CD4-positive, alpha-beta T cell treated with Interleukin-2 at 100 ng/mL for 4 hours (primary cell): Measurements from ENCODE around the gene PAX8.

Source experiments
- DNase-seq: peaks from one replicate; pipeline ENCODE4 v3.0.0-alpha.2; 2020; ENCODE audit warnings: low spot score

Gene PAX8

DNA sequence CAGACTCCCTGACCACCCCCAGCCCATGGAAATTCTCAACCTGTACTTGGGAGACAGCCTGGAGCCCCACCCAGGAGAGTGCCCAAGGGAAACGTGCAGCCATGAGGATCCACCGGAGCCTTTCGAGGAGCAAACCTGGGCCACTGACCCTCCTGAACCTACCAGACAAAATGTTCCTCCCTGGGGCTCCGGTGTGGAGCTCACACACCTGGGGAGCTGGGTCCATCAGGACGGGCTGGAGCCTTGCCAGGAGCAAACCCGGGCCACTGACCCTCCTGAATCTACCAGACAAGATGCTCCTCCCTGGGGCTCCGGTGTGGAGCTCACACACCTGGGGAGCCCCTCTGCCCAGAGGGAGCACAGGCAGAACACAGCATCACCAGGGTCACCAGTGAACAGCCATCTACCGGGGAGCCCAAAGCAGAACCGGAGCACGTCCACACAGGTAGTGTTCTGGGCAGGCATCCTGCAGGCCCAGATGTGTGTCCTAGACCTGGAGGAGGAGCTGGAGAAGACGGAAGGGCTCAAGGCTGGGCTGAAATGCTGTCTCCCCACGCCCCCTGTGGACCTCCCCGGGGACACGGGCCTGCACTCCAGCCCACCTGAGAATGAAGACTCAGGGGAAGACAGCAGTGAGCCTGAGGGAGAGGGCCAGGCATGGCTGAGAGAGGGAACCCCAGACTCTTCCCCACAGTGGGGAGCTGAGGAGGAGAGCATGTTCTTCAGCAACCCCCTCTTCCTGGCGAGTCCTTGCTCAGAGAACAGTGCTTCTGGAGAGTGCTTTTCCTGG, 96.1 kb downstream of the PAX8 start:
- DNase-seq: no peak

- no peak for DNase-seq
Observed at GRCh38 chr2:113181258-113182051, 97.3 kb downstream of the PAX8 start.

DNA sequence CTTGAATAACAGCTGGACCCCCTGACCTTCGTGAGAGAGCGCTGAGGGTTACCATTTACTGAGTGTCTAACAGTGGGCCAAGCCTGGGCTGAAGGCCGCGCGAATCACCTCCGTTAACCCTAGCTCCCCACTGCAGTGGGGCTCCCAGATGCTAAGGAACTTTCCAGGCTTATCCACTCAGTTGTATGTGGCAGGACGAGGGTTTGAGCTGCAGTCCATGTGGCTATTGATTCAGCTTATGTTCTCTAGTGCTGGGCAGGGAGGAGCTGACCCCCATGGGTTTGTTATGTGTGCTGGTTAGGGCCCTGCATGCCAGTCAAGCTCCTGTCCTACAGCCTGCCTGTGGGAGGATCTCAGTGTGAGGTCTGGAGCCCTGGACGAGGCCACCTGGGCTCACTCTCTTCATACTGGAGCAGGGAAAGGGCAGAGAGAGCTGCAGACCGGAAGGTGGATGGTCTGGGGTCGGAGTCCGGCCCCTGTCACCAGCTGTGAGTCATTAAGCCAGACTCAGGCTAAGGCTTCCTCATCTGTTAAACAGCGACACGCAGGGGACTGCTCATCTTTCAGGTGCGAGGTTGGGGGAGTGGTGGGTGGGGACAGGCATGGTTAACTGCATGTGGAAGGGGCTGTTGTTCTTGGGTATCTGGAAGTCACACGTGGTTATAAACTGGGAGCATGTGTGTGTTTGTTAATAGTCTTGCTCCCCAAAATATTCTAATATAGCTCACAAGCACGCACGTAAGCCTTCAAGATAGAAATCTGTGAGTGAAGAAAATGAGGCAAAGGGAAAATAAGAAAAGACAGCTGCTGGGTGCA, 98.4 kb downstream of the PAX8 start:
- peak; percentile 29 for DNase-seq

DNA sequence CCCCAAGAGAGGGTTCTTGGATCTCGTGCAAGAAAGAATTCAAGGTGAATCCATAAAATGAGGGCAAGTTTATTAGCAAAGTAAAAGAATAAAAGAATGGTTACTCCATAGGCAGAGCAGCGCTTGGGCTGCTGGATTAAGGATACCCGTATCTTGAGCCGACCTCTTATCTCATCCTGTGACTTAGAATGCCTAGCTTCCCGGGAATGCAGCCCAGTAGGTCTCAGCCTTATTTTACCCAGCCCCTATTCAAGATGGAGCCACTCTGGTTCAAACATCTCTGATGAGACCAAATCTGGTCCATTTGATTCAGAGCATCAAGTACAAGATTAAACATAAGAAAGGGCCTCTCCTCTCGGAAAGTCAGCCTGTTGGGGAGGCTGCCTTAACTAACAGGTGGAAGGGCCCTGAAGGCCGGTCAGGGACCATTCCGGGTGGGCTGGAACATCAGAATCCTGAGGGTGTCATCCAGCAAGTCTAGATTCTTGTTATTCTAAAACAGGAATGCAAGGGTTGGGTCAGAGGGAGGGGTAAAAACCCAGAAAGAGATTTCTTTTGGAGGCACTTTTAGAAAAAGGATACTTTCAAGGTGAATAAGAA, 99.2 kb downstream of the PAX8 start:
- DNase-seq: no peak

DNA sequence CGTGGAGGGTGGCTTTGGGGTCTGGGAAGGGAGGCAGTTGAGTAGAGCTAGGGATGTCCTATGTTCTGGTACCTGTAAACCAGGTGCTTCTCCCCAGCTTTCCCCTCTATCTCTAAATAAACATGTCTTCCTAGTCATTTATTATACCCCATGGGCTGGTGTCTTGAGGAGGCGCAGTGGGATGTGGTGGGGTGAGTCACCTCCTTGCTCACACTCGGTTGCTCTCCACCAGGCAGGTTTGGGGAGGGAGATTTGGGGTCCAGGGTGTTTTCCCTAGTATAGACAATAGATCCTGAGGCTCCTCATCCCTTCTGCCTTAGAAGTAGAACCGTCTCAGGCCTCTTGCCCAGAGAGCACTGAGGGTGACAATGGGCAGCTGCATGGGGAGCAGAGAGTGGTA, 99.8 kb downstream of the PAX8 start:
- DNase-seq: peak; percentile 53

GRCh38 chr2:113178069-113178746, 100.5 kb downstream of the PAX8 start:
- no peak for DNase-seq

GRCh38 chr2:113176696-113177355, 101.9 kb downstream of the PAX8 start:
- no peak for DNase-seq

DNA sequence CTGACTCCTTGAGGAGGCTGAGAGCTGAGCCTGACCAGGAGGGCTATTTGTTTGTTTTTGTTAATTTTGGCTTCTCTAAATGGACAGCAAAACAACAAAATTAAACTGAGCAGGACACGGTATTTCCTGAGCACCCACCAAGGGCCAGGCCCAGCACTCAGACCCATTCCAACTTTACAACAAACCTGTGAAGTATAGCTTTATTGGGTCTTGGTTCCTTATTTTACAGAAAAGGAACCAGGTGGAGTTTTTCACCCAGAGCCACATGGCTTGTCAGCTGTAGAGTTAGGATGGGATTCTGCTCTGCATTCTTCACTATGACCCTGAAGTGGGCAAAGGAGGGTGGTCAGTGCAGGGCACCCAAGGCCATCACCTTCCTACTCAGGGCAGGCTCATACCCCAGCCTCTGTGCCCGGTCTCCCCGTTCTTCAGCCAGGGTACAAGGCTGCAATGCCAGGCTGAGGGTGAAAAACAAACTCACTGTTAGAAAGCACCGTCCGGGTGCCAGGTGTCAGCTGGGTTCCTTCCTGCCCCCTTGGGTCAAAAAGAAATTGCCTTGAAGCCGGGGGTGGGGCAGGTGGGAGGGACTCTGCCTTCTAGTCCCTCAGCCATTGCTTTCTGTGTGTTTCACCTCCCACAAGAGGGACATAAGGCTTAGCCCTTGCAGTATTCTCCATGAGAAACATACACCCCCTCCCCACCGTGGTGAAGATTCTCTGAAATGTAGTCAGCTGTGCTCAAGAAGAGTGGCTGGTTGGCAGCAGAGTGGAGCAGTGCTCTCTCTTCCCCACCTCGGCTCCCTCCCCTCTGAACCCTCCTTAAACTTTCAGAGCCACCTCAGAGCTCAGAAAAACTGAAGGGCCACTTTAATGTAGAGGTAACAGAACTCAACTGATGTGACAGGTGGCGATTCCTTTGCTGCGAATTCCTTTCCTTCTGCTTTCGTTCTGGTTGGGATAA, 102.7 kb downstream of the PAX8 start:
- peak; percentile 33 for DNase-seq

DNA sequence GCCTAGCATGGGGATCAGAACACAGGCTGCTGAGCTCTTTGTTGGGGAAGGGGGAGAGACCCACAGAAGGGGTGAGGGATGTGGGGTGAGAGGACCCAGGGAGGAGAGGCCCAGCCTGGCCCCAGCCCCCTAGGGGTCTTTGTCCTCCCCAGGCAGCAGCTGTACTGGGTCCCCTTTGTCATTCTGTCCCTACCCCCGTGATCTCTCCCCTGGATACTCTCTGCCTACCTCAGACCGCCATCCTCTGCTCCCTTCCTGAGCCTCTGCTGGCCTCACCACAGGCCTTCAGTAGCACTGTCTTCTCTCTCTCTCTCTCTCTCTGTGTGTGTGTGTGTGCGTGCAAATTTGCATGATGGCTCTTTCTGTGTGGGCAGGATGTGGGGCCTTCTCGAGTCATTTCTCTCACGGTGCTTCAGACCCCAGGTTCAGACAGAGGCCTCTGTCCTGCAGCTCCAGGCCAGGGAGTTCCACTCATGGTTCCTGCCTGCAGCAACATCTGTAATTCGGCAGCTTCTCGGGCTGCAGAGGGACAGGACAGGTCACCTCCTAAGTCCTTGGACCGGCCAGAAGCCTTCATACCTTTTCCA, 103.6 kb downstream of the PAX8 start:
- peak; percentile 75 for DNase-seq

DNA sequence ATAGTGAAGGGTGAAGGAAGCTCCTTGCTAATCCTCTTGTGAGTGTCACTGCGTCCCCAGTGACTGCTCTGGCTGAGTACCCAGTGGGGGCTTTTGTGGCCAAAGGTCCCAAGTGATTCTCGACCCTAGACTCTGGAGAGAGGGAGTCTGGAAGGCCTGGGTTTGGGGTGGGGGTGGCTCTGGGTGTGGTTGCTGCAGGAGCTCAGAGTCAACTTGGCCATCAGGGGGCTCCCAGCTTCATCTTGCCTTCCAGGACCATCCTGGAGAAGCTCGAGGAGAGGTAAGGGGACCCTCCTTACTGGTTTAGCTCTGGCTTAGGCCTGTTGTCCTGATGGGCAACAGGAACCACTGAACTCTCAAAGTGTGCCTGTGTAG, 104.4 kb downstream of the PAX8 start:
- no peak for DNase-seq

DNA sequence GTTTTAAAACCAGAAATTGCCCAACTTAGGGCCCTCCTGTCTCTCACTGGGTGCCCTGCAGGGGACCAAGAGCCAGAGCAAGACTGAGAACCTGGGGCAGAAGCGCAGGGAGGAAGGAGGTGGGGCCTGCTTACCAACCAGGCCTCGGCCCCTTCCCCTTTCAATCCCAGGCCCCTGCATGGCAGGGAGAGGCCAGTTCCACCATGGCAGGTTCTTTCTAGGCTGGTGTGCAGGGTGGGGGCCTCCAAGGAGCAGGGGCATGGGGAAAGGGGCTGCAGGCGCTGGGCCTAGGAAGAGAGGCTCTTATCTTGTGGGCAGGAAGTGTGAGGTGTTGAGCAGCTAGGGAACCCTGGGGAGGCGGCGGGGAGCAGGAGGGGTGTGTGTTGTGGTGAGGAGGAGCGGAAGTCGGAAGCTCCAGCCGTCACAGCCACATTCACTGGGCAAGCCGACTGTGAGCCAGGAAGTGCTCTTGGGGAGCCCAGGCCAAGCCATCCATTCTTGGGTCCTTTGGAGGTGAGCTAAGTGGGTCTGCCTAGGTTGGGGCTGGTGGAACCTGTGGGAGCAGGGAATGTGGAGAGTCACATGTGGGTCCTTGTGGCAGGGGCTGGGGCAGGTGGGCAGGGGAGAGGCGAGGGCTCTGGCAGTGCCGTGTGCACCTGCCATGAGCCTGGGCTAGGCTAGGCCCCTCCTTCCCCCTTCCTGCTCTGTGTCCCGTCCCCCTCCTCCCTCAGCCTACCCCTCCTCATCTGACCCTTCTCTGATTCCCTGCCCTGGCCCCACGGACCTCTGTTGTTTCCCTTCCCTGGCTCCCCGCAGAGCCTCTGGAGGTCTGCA, 105.0 kb downstream of the PAX8 start, which contains the start of gene PSD4:
Gene PSD4 (plus strand): TSS at position 430 of the 834 bp plus-strand sequence. CDS start 8,486 bp downstream, outside the sequence.
- peak; percentile 82 for DNase-seq

DNA sequence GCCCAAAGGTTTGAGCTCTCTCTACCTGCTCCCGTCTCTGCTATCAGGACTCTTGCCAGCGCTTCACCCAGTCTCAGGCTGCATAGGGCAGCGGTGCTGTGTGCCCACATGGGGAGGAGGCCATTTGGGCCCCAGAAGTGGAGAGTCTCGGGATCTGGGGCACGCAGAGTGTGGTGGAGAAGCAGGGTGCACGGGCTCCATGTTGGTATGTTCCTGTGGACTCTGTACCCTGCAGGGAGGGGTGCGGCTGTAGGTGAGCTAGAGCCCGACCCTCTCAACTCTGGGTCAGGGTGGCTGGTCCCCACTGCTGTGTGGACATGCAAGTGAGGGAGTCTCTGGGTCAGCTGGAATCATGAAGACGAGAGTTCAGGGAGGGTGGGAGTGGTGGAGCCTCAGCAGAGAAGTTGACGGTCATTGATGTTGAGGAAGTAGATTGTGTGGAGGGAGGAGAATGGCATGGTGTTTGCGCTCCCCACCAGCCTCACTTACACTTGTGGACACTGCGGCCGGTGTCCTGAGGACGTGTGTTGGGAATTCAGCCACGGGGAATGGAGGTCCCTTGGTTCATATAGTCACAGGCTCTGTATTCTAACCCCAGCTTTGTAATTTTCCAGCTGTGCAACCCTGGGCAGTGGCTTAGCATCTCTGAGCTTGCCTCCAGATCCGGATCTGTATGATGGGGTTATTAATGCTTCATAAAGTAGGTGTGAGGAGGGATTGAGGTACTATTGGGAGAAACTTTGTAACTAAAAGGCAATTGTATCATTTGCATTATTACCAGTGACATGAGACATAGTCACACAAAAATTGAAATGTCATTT, 105.8 kb downstream of the PAX8 start:
- no peak for DNase-seq

- no peak for DNase-seq
Observed at GRCh38 chr2:113171334-113172075, 107.2 kb downstream of the PAX8 start.

- no peak for DNase-seq
Observed at GRCh38 chr2:113169586-113169985, 109.1 kb downstream of the PAX8 start.

GRCh38 chr2:113169002-113169530, 109.7 kb downstream of the PAX8 start:
- peak; percentile 62 for DNase-seq

GRCh38 chr2:113167962-113168340, 110.8 kb downstream of the PAX8 start:
- no peak for DNase-seq
